Lung (tissue), 12 donors: ENCODE measurements around the gene BCAP31. TPM values are rescaled to one million over a fixed set of nuclear protein-coding genes. Genes with fewer than 3 reads are reported as not detected.
"Not testable (repeated sequence)": the region's sequence is repeated elsewhere in the genome, so short reads cannot be mapped to it uniquely, and the experiment has no call there.

Experiments
- ATAC-seq: fragments of 200-7000 bp; cut with Tn5 transposase; one replicate; pipeline ENCODE4 v1.9.1; 2020; ENCODE audit warnings: moderate number of reproducible peaks; ENCODE audit not compliant: insufficient read depth, low FRiP score
- DNase-seq, 3 donors: peaks; one replicate each; pipeline ENCODE4 v3.0.0-alpha.2; 2013 to 2017
- H3K27ac ChIP-seq, 2 donors: one replicate each; pipeline ENCODE4 v1.5.1; 2013; ENCODE audit warnings: mild to moderate bottlenecking in 2 of 2, moderate library complexity in 2 of 2, control low read depth in 1 of 2, inconsistent platforms in 1 of 2, low read depth in 1 of 2, low read length in 1 of 2
- H3K27me3 ChIP-seq, 3 donors: one replicate each; pipeline ENCODE4 v1.5.1; 2013; ENCODE audit warnings: low read length in 2 of 3; ENCODE audit not compliant: control insufficient read depth in 3 of 3, insufficient read depth in 3 of 3
- H3K36me3 ChIP-seq, 4 donors: one replicate each; pipeline ENCODE4 v1.5.1; 2013; ENCODE audit warnings: low read length in 4 of 4, mild to moderate bottlenecking in 1 of 4, moderate library complexity in 1 of 4; ENCODE audit not compliant: control insufficient read depth in 4 of 4, insufficient read depth in 4 of 4
- H3K4me1 ChIP-seq, 5 donors: one replicate each; pipeline ENCODE4 v1.5.1; 2013; ENCODE audit warnings: low read length in 5 of 5, mild to moderate bottlenecking in 2 of 5, moderate library complexity in 1 of 5; ENCODE audit not compliant: control insufficient read depth in 5 of 5, insufficient read depth in 5 of 5
- H3K4me3 ChIP-seq: one replicate; pipeline ENCODE4 v1.5.1; 2013; ENCODE audit warnings: mild to moderate bottlenecking, control low read depth, moderate library complexity
- H3K9ac ChIP-seq, 2 donors: one replicate each; pipeline ENCODE4 v1.5.1; 2013; ENCODE audit warnings: low read length in 2 of 2, control low read depth in 1 of 2; ENCODE audit not compliant: insufficient read depth in 1 of 2
- H3K9me3 ChIP-seq, 4 donors: one replicate each; pipeline ENCODE4 v1.5.1; 2013; ENCODE audit warnings: low read length in 3 of 4, mild to moderate bottlenecking in 1 of 4, moderate library complexity in 1 of 4; ENCODE audit not compliant: control insufficient read depth in 4 of 4, insufficient read depth in 3 of 4
- CTCF ChIP-seq: IDR thresholded peaks from 2 replicates; pipeline ENCODE4 v1.5.1; 2012; ENCODE audit warnings: mild to moderate bottlenecking; ENCODE audit errors: control extremely low read depth, extremely low read depth
- WGBS, 2 donors: extraction: QIAGEN DNeasy Blood & Tissue Kit; methylation state at CpG; one replicate each; pipeline ENCODE4 v1.1.7; 2013; 5-methylcytosine and 5-hydroxymethylcytosine counted together
- polyA plus RNA-seq, 2 donors: library from polyadenylated mRNA; stranded (reverse); fragments of 200-250 nt; gene quantifications; one replicate each; pipeline ENCODE4 v1.2.1, GENCODE V29; 2013
- total RNA-seq, 2 donors: library from RNA; depleted of rRNA in 1 of 2; stranded (reverse); fragments of >200 nt in 1 of 2; gene quantifications; one replicate each; pipeline ENCODE4 v1.2.1, GENCODE V29; 2014 to 2021
- donor health status: control.
- donor health status: control.
- donor health status: Bipolar disorder and iron deficiency.
- donor health status: healthy.
- donor health status: DM: yes; HTN: yes; CAD: no.

The BCAP31 gene
- total and polyA plus RNA-seq, 4 donors: 76.8 to 283 (median 206) TPM

DNA sequence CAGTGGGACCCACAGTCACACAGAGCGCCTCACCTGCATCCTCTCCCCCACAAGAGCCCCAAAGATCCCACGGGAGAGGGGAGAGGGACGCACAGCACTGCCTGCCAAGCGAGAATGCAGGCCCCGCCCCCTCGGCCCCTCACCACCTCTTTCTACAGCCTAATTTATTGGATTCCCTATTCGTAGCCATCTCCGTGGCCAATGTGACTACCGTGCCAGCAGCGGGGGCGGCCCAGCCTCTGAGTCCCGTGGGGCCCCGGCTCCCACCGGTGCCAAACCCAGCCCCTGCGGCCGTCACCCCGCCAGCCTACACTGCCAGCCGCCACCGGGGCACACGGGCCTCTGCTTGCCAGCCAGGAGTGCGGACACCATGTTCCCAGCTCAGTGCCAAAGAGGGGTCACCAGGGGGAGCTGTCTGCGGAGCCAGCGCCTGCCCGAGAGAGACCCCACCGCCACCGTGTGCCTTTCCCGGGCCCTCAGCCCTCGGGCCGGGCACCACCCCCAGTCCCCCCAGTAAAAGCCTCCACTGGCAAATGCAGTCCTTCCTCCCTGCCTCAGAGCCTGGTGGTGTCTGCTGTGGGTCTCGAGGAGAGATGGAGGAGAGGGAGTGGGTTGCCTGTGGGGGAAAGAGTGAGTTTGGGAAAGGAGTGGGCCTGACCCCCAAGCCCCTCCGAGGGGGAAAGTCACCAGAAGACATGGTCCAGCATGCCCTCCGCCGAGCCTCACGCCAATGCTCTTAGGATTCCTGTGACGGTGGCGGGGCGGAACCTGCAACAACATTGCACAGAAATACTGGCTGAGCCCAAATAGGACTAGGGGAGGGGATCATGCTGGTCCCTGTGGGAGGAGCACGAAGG lies 20.3 kb upstream of the BCAP31 start:
- Histone ChIP-seq H3K27me3 (no peaks in the 10 kb centered on the region), H3K9ac (no peak overlapping the region), H3K36me3 (peaks cover 0 to 2% (median 0%) of the 10 kb centered on the region in 4 donors), H3K9me3 (peaks cover 0 to 7% (median 0%) of the 10 kb centered on the region in 4 donors), H3K4me1 (peaks cover 0 to 2% (median 0%) of the 10 kb centered on the region in 5 donors), H3K4me3 (no peak overlapping the region), H3K27ac (peak overlapping the region in 1 of 2 donors; percentile 20)
- TF ChIP-seq CTCF: no peak
- no peak for ATAC-seq
- 13 to 29% methylated on average over 12 to 38 of the region's 38 CpGs for WGBS, 2 donors
- peak in 2 of 3 donors; percentile 14 to 49 for DNase-seq

GRCh38 chrX:153743468-153744209 lies 19.5 kb upstream of the BCAP31 start:
- H3K9ac ChIP-seq, H3K4me3 ChIP-seq: not testable (repeated sequence)

GRCh38 chrX:153742796-153743467 lies 18.7 kb upstream of the BCAP31 start:
- not testable (repeated sequence) for H3K9ac ChIP-seq, ATAC-seq, DNase-seq, H3K27me3 ChIP-seq, H3K27ac ChIP-seq, H3K36me3 ChIP-seq, H3K9me3 ChIP-seq, H3K4me3 ChIP-seq, H3K4me1 ChIP-seq
- 76 to 77% methylated on average over 24 to 32 of the region's 32 CpGs for WGBS, 2 donors

More at GRCh38 chrX:153743468-153744209, 19.5 kb upstream of the BCAP31 start:
- ATAC-seq, H3K27me3 ChIP-seq, H3K9me3 ChIP-seq, H3K36me3 ChIP-seq, H3K4me1 ChIP-seq: not testable (repeated sequence)
- H3K27ac ChIP-seq: peak overlapping the region in 1 of 2 donors; percentile 20
- DNase-seq: peak; percentile 72 to 84 (median 76)
- 58 to 74% methylated on average over 14 to 35 of the region's 35 CpGs for WGBS, 2 donors

- not testable (repeated sequence) for H3K36me3 ChIP-seq, H3K9ac ChIP-seq, H3K9me3 ChIP-seq, DNase-seq, H3K27me3 ChIP-seq, H3K27ac ChIP-seq, H3K4me3 ChIP-seq, H3K4me1 ChIP-seq, ATAC-seq
- 93% methylated on average over 13 to 14 of the region's 14 CpGs for WGBS, 2 donors
These were observed 17.9 kb upstream of the BCAP31 start for GRCh38 chrX:153742111-153742510.
